Hindlimb muscle (tissue), 1 donor: ENCODE measurements around the gene CCDC38. TPM values are rescaled to one million over a fixed set of nuclear protein-coding genes. Genes with fewer than 3 reads are reported as not detected.
A peak's percentile ranks its signal among the peaks of the same experiment; 100 is the strongest.
"Not testable (repeated sequence)": the region's sequence is repeated elsewhere in the genome, so short reads cannot be mapped to it uniquely, and the experiment has no call there.

Source experiments
- DNase-seq: peaks from one replicate; pipeline ENCODE4 v3.0.0-alpha.2; 2013
- polyA plus RNA-seq: library from polyadenylated mRNA; unstranded; fragments of 120-200 nt; gene quantifications from one replicate; pipeline ENCODE4 v1.2.1, GENCODE V29; 2013; ENCODE audit not compliant: insufficient read length

Gene CCDC38
- not detected for polyA plus RNA-seq

DNA sequence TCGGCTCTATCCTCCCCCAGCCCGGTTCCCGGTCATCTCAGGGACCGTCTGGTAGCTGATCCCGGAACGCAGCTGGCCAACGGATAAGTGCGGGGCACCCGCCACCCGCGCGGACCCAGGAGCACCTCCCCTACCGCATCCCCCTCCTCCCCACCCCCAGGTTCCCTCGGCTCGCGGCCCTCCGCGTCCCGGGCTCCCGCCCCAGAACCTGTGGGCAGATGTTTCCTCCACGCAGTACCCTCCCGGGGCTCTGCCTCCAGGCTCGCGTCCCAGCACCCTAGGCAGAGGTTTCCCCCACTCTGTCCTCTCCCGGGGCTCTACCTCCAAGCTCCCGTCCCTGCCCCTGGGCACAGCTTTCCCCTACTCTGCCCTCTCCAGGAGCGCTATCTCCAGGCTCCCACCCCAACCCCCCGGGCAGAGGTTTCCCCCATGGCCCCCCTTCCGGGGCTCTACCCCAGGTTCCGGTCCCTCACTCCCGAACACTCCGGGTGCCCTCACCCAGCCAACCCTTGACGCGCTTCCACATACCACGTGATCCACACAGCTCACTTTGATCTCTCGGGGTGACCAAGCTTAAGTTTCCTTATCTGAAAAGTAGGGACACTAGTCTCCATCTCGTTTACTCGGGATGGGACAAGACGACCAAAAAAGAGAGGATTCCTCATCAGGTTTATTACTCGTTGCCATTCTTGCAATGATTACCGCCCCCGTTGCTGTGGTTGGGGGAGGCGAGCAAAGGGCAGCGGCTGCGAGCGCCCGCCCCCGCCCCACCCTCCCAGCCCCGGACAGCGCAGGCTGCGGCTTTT lies at the start of gene CCDC38:
CCDC38 (minus strand) TSS at position 91 of the 806 bp plus-strand sequence. CDS start 6,105 bp downstream, outside the sequence.
- peak; percentile 46 for DNase-seq

DNA sequence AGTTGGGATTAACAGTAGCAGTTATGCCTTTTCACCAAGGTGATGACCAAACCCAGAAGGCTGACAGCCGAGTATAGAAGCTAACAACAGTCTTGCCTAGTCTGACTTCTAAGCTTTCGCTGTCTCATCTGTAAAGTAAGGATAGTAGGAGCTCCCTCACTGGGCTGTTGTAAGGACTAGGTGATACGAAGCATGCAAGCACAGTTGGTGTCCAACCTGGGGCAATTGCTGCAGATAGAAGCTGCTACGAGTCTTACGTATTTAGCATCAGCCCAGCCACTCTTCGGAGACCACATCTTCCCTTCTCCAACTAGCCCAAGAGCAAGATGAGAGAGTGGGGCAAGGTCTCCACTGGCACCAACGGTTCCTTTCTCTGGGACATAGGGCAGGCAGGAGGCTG lies 47.7 kb upstream of the CCDC38 start:
- DNase-seq = no peak

DNA sequence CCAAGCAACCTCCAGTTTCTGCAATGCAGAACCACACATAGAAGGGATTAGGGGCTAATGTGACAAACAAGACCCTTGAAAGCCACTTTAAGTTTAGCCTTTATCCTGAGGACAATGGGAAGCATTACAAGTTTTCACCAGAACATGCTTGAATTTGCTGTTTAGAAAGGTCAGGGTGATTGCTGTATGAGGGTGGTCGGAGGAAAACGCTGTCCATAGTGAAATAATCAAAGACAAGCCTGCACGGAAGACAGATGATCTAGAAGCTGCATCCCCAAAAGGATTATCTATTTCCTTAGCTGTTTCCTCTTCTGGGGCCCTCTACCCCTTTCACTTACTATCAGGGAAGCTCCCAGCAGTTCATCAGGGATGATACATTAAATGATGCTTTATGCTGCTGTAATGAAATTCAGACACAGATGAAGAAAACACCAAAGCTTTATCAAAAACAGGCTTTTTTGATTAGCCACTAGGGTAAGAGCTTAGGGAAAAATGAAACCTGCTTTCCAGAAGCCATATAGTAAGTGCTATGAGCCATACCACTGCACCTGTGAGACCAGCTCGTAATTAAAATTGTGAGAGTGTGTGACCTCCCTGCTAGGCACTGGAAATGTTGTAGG lies 47.2 kb upstream of the CCDC38 start:
- no peak for DNase-seq

DNA sequence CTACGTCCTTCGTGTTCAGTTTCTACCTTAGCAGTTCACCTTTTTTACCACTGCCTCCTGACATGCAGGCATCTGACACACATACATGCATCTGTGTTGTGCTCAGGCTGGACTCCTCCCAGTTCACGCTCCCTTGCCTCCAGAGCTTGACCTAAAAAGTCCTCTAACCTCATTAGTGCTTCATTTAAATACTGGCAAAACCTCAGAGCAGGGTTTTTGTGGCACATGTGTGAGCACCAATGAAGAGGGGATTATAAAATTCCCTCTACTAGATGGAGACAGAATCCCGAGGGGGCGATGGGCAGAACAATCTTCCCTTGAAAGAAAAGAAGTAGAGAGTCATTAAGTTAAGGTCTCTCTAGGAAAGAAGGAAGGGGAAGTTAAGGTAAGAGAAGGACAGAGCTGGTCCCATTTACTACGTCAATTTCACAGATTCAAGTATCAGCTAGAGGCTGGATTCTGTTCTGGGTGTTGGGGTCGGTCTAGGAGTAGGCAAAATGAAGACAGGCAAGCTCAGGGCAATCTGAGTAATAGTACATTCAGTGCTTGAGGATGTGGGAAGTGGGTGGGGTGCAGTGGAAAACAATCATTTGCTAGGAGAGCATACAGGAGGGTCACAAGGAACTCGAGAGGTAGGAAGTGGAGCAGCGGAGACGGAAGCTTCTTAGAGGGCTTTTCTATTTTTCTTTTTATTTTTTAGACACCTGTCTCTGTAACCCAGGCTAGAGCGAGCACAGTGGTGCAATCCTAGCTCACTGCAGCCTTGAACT lies 46.3 kb upstream of the CCDC38 start:
- no peak for DNase-seq

DNA sequence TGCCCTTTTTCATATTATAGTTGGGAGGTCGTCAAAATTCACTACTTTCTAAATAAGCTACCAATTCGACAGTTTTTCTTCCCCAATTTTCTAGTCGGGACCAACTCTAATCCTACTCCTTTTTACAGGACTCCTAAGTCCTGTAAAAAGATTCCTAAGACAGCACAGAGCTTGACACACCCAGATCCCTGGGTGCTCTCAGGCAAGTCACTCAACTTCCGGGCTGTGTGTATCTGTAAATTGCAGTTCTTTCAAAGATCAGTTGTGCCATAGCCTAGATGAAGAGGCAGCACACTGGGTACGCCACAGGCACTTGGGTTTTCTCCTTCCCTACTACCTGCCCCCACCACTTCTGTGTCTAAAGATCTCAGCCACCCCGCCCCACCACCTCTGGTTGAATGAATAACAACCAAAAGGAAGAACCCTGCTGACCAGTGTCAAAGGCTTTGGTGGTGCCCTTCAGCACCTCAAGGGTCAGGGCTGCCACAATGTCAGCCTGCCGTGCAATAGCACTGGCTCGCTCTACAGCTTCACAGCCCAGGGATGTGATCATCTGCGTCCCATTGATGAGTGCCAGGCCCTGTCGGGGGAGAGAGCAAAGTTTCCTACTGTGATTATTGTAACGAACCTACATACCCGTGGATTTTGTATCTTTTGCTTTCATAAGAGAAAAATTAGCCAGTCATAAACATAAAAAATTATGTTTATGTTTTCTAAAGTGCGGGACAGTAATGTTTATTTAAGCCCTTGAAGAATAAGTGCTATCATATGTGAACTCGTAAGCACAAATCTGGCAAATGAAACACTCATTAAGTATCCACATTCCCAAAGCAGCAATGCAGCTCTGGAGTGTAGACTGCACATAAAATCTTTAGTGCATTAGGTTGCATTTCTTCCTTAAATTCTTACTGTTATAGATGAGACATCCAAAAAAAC lies 44.5 kb upstream of the CCDC38 start:
- DNase-seq = no peak

DNA sequence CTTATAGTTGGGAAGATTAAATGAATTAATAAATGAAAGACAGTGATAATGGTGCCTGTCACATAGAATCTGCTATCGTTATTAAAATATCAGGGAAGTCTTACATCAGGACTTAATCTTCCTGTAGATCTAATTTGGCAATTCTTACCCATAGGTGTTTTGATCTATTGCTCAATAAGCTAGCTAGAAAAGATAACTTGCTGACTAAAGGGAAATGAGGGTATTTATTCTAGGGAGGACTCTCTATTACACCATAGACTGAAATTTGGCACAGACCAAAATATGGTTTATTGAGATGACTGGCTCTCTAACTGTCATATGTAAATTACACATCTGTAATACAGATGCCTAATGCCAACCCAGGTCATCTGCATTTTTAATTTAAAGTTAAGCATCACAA lies 42.3 kb upstream of the CCDC38 start:
- DNase-seq = no peak

DNA sequence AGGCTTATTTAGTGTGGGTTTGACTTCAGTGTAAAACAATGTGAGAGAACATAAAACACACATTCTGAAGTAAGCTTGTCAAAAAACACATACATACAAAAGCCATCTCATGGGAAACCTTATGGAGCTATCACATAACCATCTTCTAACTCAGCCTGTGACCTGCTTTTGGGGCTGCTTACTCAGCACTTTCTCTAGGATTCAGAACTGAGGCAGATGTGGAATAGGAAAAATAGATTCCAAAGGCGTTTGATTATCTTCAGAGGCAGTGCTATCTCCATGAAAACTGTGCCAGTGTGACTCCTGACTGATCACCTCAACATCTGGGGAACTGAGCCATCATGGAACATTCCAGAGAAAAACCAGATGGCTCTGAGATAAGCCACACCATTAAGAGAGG lies 40.2 kb upstream of the CCDC38 start:
- no peak for DNase-seq

DNA sequence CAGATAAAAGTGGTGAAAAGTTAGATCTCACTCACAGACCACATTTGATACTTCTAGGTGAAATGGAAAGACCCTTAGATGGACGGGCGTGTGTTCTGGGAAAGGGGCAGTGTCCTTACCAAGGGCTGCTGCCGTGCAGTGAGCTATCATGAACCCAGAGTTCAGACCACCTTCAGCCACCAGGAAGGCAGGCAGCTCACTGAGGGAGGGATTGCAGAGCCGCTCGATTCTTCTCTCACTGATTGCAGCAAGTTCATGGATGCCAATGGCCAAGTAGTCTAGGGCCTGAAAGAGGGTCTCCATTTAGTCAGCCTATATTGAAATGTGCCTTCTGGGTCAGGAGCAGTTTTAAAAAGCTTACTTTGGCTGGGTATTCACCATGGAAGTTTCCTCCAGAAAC lies 38.0 kb upstream of the CCDC38 start:
- DNase-seq = no peak

DNA sequence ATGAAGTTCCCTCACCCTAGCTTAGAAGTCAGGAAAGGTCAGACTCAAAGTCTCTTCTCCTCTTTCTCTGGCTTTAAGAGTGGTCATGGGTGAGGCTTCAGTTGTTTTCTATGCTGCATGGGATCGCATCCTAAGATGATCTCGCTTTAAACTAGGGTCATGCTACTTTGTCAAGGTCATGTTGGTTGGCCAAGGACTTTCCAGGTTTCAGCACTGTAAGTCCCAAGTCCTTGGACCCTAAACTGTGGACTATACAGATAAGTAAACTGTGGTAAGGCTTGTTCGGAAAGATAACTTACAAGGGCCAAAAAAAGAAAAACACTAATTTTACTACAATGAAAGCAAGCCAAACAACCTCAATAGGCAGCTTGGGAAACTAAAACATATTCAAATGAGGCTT lies 36.4 kb upstream of the CCDC38 start:
- DNase-seq = no peak

DNA sequence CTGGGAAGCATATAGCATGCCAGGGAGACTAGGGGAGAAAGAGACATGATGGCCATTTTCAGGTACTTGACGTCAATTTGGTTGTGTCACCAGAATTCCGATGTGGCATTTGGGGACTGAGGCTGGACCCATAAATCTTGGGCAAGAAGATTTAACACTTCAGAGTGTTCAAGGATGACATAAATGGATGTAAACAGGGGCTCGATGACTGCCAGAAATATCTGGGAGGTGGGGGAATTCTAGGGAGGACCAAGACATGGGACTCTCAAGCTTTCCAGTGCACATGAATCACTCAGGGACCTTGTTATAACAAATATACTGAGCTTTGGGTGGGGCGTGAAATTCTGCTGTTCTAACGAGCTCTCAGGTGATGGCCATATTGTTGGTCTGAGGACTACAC lies 35.9 kb upstream of the CCDC38 start:
- DNase-seq = no peak

DNA sequence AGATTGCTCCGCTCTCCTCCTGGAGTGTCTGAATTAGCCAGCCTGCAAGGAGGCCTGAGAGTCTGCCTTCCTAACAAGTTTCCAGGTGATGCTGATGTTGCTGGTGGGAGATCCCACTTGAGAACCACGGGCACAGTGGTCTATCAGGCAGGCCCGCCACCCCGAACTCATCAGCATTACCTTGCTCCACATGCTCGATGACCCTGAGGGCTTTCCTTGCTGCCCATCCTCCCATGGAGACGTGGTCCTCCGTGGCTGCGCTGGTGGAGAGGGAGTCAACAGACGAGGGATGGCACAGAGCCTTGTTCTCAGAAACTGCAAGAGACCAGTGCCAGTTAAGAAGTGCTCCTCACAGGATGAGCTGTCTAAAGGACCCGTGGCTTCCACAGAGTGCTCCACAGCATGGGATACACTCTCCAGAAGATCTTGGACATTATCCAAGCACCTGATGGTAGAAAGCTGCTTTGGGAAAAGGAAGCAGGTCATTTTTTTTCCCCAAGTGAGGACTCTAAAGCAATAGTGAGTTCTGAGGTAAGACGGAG lies 35.4 kb upstream of the CCDC38 start:
- no peak for DNase-seq

DNA sequence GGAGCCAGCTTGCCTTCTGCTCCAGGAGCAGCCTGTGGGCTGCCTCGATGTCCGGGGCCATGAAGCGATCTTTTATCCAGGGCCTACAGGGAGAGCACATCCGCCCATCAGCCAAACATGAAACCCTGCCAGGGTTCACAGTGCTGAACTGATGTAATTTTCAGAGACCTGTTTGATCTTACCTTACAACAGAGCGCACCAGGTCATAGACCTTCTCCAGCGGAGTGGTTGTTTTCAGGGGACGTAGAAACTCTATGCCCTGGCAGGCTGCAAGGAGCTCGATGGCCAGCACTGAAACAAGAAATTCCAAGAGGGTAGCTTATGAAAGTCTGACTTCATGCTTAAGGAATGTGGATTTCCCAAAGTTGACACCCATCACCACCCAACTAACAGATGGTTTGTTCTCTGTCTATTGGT lies 34.0 kb upstream of the CCDC38 start:
- no peak for DNase-seq

DNA sequence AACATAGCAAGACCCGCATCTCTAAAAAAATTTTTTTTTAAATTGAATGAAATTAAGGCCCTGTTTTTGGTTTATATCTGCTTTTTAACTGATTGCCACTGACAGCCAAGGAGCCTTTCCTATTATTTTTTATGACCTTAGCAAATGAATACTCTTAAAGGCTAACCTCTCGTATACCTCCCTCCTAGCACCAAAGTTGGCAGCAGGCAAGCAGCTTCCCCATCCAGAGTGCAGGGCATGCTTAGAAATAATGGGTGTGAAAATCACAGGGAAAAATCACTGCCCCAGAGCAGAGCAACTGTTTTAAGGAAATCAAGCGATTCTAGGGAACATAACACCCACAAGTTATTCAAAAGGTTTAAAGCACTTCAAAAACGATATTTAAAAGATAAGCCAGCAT lies 33.1 kb upstream of the CCDC38 start:
- DNase-seq = no peak

DNA sequence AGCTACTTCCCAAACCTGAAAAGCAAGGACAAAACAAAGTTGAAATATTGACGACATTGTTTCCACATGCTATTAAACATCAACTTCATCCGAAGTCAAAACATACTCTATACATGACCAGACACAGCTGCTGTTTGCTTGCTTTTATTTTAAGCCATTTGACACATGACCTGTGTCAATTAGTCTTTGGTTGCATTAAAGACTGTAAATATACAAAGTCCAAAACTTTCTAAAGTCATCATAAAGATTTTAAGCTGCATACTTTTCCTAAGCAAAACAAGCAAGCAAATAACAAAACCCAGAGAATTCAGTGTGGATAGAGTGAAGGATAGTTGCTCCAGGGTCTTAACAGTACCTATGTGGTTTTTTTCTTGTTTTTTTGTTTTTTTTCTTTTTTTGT lies 31.9 kb upstream of the CCDC38 start:
- no peak for DNase-seq

DNA sequence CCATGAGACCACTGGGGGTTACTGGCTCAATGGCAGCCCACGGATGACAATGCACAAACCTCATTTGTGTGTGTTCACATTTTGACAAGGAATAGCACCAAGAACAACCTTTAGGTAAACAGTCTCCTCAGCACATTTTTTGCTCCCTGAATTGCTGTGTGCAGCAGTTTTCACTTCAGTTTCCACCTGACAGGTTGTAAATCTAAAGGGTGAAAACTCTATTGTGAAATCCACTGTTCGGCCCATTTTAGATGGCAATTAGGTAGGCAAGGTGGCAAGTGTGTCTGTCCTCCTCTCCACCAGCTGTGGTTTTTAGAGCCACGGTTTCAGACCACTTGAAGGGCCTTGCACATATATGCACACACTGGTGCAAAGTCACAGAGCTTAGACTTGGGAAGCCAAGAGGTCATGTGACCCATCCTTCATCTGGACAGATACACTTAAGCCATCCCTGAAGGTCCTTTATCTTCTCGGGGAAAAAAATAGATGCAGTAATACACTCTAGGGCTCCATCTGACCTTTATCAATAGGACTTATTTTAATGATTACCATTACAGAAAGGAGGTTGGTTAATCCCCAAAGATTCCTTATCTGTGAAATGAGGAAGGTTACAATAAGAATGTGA lies 30.5 kb upstream of the CCDC38 start:
- DNase-seq = no peak

DNA sequence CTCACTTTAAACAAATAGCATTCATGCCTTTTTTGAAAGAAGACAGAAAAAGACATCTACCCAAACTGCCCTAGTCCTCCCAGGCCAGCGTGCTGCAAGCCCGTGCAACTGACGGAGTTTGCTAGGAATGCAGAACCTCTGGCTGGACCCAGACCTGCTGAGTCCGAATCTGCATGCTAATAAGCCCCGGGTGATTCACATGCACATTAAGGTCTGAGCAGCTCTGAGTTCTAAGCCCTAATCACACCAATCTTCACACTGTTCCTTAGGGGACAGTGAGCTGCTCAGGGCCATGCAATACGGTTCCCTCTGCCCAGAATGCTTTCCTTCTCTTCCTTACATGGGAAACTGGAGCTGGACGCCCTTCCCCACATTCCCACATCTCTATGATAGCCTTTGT lies 28.5 kb upstream of the CCDC38 start:
- DNase-seq = no peak

DNA sequence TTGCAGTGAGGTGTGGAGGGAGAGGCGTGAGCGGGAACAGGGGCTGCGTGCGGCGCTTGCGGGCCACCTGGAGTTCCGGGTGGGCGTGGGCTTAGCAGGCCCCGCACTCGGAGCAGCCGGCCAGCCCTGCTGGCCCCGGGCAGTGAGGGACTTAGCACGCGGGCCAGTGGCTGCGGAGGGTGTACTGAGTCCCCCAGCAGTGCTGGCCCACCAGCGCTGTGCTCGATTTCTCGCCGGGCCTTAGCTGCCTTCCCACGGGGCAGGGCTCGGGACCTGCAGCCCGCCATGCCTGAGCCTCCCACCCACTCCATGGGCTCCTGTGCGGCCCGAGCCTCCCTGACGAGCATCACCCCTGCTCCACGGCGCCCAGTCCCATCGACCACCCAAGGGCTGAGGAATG lies 26.7 kb upstream of the CCDC38 start:
- not testable (repeated sequence) for DNase-seq

DNA sequence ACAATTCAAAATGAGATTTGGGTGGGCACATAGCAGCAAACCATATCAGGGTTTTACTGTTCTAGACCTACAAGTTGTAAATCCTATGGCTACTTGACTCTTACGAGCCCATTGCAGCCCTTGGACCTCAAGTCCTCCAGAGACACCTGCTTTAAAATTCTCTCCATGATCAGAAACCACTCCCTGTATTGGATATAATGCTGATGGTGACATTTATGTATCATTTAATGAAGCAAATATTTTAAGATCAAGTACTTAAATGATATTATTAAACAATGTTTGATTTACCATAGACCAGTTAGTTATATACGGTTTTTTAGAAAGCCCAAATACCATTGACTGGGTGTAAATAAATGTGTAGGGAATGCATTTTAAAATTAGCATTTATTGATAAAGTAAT lies 24.9 kb upstream of the CCDC38 start:
- no peak for DNase-seq

DNA sequence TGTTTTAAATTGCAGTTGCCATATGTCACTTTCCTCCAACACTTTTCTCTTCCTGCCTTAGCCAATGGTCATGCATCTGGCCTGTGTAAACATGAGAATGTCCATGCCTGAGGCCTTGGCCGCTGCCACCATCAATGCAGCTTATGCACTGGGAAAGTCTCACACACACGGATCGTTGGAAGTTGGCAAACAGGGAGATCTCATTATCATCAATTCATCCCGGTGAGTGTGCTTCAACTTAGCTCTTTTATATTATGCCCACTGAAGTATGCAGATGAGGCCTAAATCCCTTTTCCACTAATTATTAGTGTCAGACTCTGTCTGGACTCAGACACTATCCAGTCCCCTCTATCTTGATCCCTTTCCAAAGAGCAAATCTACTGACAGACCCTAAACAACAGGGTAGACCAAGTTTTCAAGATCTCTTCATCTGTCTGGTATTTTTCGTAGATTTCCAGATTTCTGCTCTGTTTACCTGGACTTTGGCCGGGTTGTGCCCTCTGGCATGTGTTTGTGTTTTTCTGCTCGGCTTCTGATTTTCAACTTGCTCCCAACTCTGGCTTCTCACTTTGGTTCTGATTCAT lies 24.0 kb upstream of the CCDC38 start:
- DNase-seq = no peak

DNA sequence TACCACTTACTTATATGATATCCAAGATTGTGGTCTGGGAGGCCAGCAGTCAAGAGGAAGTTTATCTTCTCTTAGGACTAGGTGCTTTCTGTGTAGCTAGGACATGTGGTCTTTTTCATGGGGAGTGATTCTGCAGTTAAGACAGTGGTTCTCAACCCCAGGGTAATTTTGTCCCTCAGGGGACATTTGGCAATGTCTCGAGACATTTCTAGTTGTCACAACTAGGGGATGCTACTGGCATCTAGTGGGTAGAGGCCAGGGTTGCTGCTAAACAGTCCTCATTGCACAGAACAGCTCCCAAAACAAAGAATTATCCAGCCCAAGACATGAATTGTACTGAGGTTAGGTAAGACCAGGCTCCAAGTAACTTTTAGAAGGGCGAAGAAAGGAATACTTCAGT lies 20.7 kb upstream of the CCDC38 start:
- no peak for DNase-seq

DNA sequence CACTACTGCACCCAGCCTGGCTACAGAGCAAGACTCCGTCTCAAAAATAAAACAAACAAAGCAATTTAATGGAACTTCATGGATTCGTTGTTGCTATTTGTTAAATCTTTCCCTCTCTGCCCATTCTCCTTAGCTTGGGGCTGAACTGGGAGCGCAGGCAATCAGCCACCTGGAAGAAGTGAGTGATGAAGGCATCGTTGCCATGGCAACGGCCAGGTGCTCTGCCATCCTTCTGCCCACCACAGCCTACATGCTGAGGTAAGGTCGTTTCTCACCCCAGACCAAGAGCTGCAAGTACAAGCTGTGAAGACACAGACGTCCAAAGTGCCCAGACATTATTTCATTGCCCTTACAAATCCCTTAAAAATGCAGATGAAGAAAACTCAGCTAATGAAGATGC lies 19.8 kb upstream of the CCDC38 start:
- no peak for DNase-seq
